Measurements from ENCODE around the gene C1orf21. TPM values are rescaled to one million over a fixed set of nuclear protein-coding genes. Genes with fewer than 3 reads are reported as not detected.

The C1orf21 gene
- total RNA-seq, 4 donors from 2014 or later, result 106 to 206 (median 154) TPM

- Histone ChIP-seq H3K36me3 (no peaks in the 10 kb centered on the region), H3K27ac (peak overlapping the region in 3 of 4 donors; percentile 5 to 90 (median 30)), H3K4me3 (no peak overlapping the region), H3K27me3 (no peaks in the 10 kb centered on the region), H3K9me3 (no peaks in the 10 kb centered on the region), H3K4me1 (peaks cover 49 to 83% of the 10 kb centered on the region in 2 donors)
- ATAC-seq (no peak), DNase-seq (no peak)
- no peak for TF ChIP-seq POLR2A (IDR thresholded peaks at IDR 0.05)
- no peak for TF ChIP-seq CTCF (IDR thresholded peaks at IDR 0.05 in 4 of 5, conservative IDR thresholded peaks at IDR 0.05 in 1 of 5)
- intact Hi-C loops (cut with DNase I; ENCODE audit: low total_unique reads) (no loop called here), in situ Hi-C loops (cut with MboI; ENCODE audit: low sequenced_read_pairs in 4 of 4) (no loop called here)
These were observed 82.6 kb downstream of the C1orf21 start for GRCh38 chr1:184469396-184469795.

- Histone ChIP-seq H3K9me3 (no peaks in the 10 kb centered on the region), H3K36me3 (no peaks in the 10 kb centered on the region), H3K4me1 (peaks cover 35 to 81% of the 10 kb centered on the region in 2 donors), H3K27ac (peak overlapping the region; percentile 71 to 91 (median 84)), H3K4me3 (peak overlapping the region in 1 of 4 donors; percentile 26), H3K27me3 (no peaks in the 10 kb centered on the region)
- intact Hi-C loops (cut with DNase I; ENCODE audit: low total_unique reads), result no loop called here
- in situ Hi-C loops (cut with MboI; ENCODE audit: low sequenced_read_pairs in 4 of 4), result no loop called here
- TF ChIP-seq POLR2A (IDR thresholded peaks at IDR 0.05), result no peak
- no peak for TF ChIP-seq CTCF (IDR thresholded peaks at IDR 0.05 in 4 of 5, conservative IDR thresholded peaks at IDR 0.05 in 1 of 5)
- DNase-seq (no peak), ATAC-seq (no peak)
These were observed 84.9 kb downstream of the C1orf21 start for GRCh38 chr1:184471686-184472085.

GRCh38 chr1:184472136-184472535 is 85.3 kb downstream of the C1orf21 start:
- Histone ChIP-seq H3K36me3 (no peaks in the 10 kb centered on the region), H3K4me1 (peaks cover 35 to 82% of the 10 kb centered on the region in 2 donors), H3K27ac (peak overlapping the region; percentile 71 to 91 (median 84)), H3K4me3 (peak overlapping the region in 1 of 4 donors; percentile 26), H3K27me3 (no peaks in the 10 kb centered on the region), H3K9me3 (no peaks in the 10 kb centered on the region)
- DNase-seq (no peak), ATAC-seq (peak; percentile 75 to 78)
- intact Hi-C loops (cut with DNase I; ENCODE audit: low total_unique reads) (no loop called here), in situ Hi-C loops (cut with MboI; ENCODE audit: low sequenced_read_pairs in 4 of 4) (no loop called here)
- TF ChIP-seq POLR2A (IDR thresholded peaks at IDR 0.05), result no peak
- no peak for TF ChIP-seq CTCF (IDR thresholded peaks at IDR 0.05 in 4 of 5, conservative IDR thresholded peaks at IDR 0.05 in 1 of 5)

- no peak overlapping the region for H3K4me3 ChIP-seq
- H3K27ac ChIP-seq, result peak overlapping the region; percentile 71 to 91 (median 84)
- ATAC-seq (no peak), DNase-seq (no peak)
- H3K9me3 ChIP-seq, result no peaks in the 10 kb centered on the region
- peaks cover 0 to 10% of the 10 kb centered on the region in 2 donors for H3K36me3 ChIP-seq
- peaks cover 35 to 78% of the 10 kb centered on the region in 2 donors for H3K4me1 ChIP-seq
- in situ Hi-C loops (cut with MboI; ENCODE audit: low sequenced_read_pairs in 4 of 4) (no loop called here), intact Hi-C loops (cut with DNase I; ENCODE audit: low total_unique reads) (no loop called here)
- H3K27me3 ChIP-seq, result no peaks in the 10 kb centered on the region
- TF ChIP-seq CTCF (IDR thresholded peaks at IDR 0.05 in 4 of 5, conservative IDR thresholded peaks at IDR 0.05 in 1 of 5), result no peak
These were observed 86.5 kb downstream of the C1orf21 start for GRCh38 chr1:184473176-184473966.

All from gastrocnemius medialis (tissue), 4 donors.